Mesenchymal stem cell (in vitro differentiated cells and primary cell): Measurements from ENCODE around the gene ADAMTS13.

Source experiments
- DNase-seq: peaks from one replicate; pipeline ENCODE4 v3.0.0-alpha.2; 2013
- H2AFZ ChIP-seq: one replicate; pipeline ENCODE4 v1.6.1; 2013; ENCODE audit warnings: low read depth, mild to moderate bottlenecking, control low read depth, inconsistent platforms, low read length, moderate library complexity
- H2AK5ac ChIP-seq: 2 replicates; pipeline ENCODE4 v1.6.1; 2013; ENCODE audit warnings: low read length, moderate library complexity, mild to moderate bottlenecking, inconsistent platforms; ENCODE audit not compliant: severe bottlenecking
- H2BK120ac ChIP-seq: one replicate; pipeline ENCODE4 v1.6.1; 2013; ENCODE audit warnings: low read depth, mild to moderate bottlenecking, inconsistent platforms, low read length, moderate library complexity
- H2BK12ac ChIP-seq, 2 experiments: one replicate each; pipeline ENCODE4 v1.6.1; 2013; ENCODE audit warnings: inconsistent platforms in 2 of 2, low read length in 2 of 2, mild to moderate bottlenecking in 2 of 2, moderate library complexity in 2 of 2, control low read depth in 1 of 2
- H2BK15ac ChIP-seq: one replicate; pipeline ENCODE4 v1.6.1; 2013; ENCODE audit warnings: mild to moderate bottlenecking, low read depth, inconsistent platforms; ENCODE audit not compliant: poor library complexity, severe bottlenecking
- H2BK5ac ChIP-seq: 2 replicates; pipeline ENCODE4 v1.6.1; 2013; ENCODE audit warnings: low read depth, mild to moderate bottlenecking, low read length, control low read depth, inconsistent platforms; ENCODE audit not compliant: poor library complexity, severe bottlenecking
- H3K14ac ChIP-seq, 2 experiments: one replicate each; pipeline ENCODE4 v1.6.1; 2013; ENCODE audit warnings: inconsistent platforms in 2 of 2, low read length in 2 of 2, control low read depth in 1 of 2, mild to moderate bottlenecking in 1 of 2, moderate library complexity in 1 of 2
- H3K18ac ChIP-seq, 2 experiments: one replicate each; pipeline ENCODE4 v1.6.1; 2013; ENCODE audit warnings: inconsistent platforms in 2 of 2, low read length in 2 of 2, control low read depth in 1 of 2, low read depth in 1 of 2, mild to moderate bottlenecking in 1 of 2
- H3K23ac ChIP-seq, 2 experiments: one replicate each; pipeline ENCODE4 v1.6.1; 2013; ENCODE audit warnings: inconsistent platforms in 2 of 2, low read length in 2 of 2, mild to moderate bottlenecking in 2 of 2, moderate library complexity in 2 of 2, control low read depth in 1 of 2
- H3K27ac ChIP-seq: 2 replicates; pipeline ENCODE4 v1.5.1; 2013; ENCODE audit warnings: mild to moderate bottlenecking, moderate library complexity, low read length, control low read depth, inconsistent platforms; ENCODE audit not compliant: poor library complexity, severe bottlenecking
- H3K27me3 ChIP-seq, 2 experiments: 2 replicates each; pipeline versions ENCODE4 v1.6.1 to v1.7.0; 2013; ENCODE audit warnings: low read length in 2 of 2, mild to moderate bottlenecking in 2 of 2, moderate library complexity in 2 of 2, control low read depth in 1 of 2, inconsistent platforms in 1 of 2; ENCODE audit not compliant: control insufficient read depth in 1 of 2, insufficient read depth in 1 of 2
- H3K36me3 ChIP-seq, 2 experiments: 2 replicates each; pipeline versions ENCODE4 v1.6.1 to v1.7.0; 2013; ENCODE audit warnings: low read length in 2 of 2, control low read depth in 1 of 2, inconsistent platforms in 1 of 2, low read depth in 1 of 2, mild to moderate bottlenecking in 1 of 2; ENCODE audit not compliant: insufficient read depth in 2 of 2, control insufficient read depth in 1 of 2
- H3K4ac ChIP-seq, 2 experiments: one replicate each; pipeline ENCODE4 v1.6.1; 2013; ENCODE audit warnings: inconsistent platforms in 2 of 2, low read length in 2 of 2, mild to moderate bottlenecking in 2 of 2, moderate library complexity in 2 of 2, control low read depth in 1 of 2, low read depth in 1 of 2
- H3K4me1 ChIP-seq: 2 replicates; pipeline ENCODE4 v1.6.1; 2013; ENCODE audit warnings: low read depth, low read length, control low read depth; ENCODE audit not compliant: control insufficient read depth, insufficient read depth
- H3K4me2 ChIP-seq: 2 replicates; pipeline ENCODE4 v1.6.1; 2013; ENCODE audit warnings: low read length, mild to moderate bottlenecking, inconsistent platforms; ENCODE audit not compliant: poor library complexity, severe bottlenecking
- H3K4me3 ChIP-seq, 2 experiments: 2 replicates each; pipeline versions ENCODE4 v1.5.1 to v1.7.0; 2013; ENCODE audit warnings: low read length in 2 of 2, mild to moderate bottlenecking in 2 of 2, control low read depth in 1 of 2, low read depth in 1 of 2; ENCODE audit not compliant: insufficient read depth in 1 of 2
- H3K79me1 ChIP-seq: replicated peaks from 2 replicates; pipeline ENCODE4 v1.6.1; 2013; ENCODE audit warnings: mild to moderate bottlenecking, control low read depth, low read length, inconsistent platforms; ENCODE audit not compliant: poor library complexity, severe bottlenecking
- H3K9ac ChIP-seq: 2 replicates; pipeline ENCODE4 v1.7.0; 2013; ENCODE audit warnings: mild to moderate bottlenecking, low read length, moderate library complexity
- H3K9me3 ChIP-seq: 2 replicates; pipeline ENCODE4 v1.7.0; 2013; ENCODE audit warnings: mild to moderate bottlenecking, low read length; ENCODE audit not compliant: control insufficient read depth
- H4K8ac ChIP-seq: one replicate; pipeline ENCODE4 v1.6.1; 2013; ENCODE audit warnings: inconsistent platforms, mild to moderate bottlenecking, low read length, moderate library complexity
- H4K91ac ChIP-seq: one replicate; pipeline ENCODE4 v1.6.1; 2013; ENCODE audit warnings: mild to moderate bottlenecking, low read length, inconsistent platforms
- WGBS: methylation state at CpG from one replicate; pipeline ENCODE4 v1.1.7; 2013; ENCODE audit warnings: mixed read lengths; 5-methylcytosine and 5-hydroxymethylcytosine counted together

Gene ADAMTS13

DNA sequence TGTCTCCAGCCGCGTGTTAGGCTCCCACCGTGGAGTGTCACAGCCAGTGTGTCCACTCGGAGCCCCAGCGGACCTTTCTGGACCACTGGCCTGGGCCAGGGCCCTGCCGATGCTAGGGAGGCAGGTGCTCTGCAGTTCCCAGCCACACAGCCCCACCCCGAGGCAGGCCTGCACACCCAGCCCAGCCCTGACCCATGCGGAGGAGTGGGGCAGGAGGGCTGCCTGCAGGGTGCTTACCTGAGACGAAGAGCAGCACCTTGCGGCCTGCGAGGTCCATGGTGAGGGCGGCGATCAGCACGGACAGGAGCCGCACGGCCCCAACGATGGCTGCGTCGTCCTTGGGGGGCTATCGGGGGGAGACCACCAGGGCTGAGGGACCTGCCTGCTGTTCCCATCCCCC, 51.6 kb downstream of the ADAMTS13 start:
- H2BK12ac ChIP-seq: no peak overlapping the region
- no peaks in the 10 kb centered on the region for H3K27me3 ChIP-seq
- H3K27ac ChIP-seq: no peak overlapping the region
- H2AFZ ChIP-seq: no peak overlapping the region
- H3K4me3 ChIP-seq: no peak overlapping the region
- H3K14ac ChIP-seq: no peak overlapping the region
- H3K4me1 ChIP-seq: peaks cover 27% of the 10 kb centered on the region
- peaks cover 31% of the 10 kb centered on the region for H3K79me1 ChIP-seq
- no peak overlapping the region for H2BK120ac ChIP-seq
- H2AK5ac ChIP-seq: no peak overlapping the region
- no peak overlapping the region for H3K4ac ChIP-seq
- no peak for DNase-seq
- no peak overlapping the region for H3K9ac ChIP-seq
- no peak overlapping the region for H4K8ac ChIP-seq
- H3K9me3 ChIP-seq: no peaks in the 10 kb centered on the region
- WGBS: 98% methylated on average over 20 of the region's 20 CpGs
- H3K23ac ChIP-seq: no peak overlapping the region
- H2BK5ac ChIP-seq: no peak overlapping the region
- H2BK15ac ChIP-seq: no peak overlapping the region
- no peak overlapping the region for H3K4me2 ChIP-seq
- peaks cover 53 to 78% of the 10 kb centered on the region in 2 experiments for H3K36me3 ChIP-seq
- no peak overlapping the region for H3K18ac ChIP-seq
- no peak overlapping the region for H4K91ac ChIP-seq

DNA sequence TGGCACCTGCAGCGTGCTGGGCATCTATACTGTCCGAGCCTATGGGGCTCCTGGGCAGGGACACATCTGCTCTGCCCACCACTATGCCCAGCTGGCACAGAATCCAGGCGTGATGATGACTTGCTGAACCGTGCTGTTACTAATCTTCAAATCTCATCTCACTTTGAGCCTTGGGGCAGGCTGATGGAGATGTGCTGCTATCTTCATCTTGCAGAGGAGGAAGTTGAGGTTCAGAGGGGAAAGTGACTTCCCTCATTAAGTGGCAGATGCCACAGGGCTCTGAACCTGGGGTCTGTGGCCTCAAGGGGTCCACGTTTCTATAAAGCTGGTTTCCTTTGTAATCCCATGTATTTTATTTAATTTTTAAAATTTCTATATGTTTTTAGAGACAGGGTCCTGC, 52.0 kb downstream of the ADAMTS13 start:
- Histone ChIP-seq H3K23ac (no peak overlapping the region), H3K4me2 (no peak overlapping the region), H3K9me3 (no peaks in the 10 kb centered on the region), H3K4me3 (no peak overlapping the region), H3K14ac (no peak overlapping the region), H2BK5ac (no peak overlapping the region), H3K4ac (no peak overlapping the region), H2BK12ac (no peak overlapping the region), H3K9ac (no peak overlapping the region), H4K8ac (no peak overlapping the region), H3K4me1 (peaks cover 27% of the 10 kb centered on the region), H4K91ac (no peak overlapping the region), H3K27me3 (no peaks in the 10 kb centered on the region), H2AFZ (no peak overlapping the region), H3K18ac (no peak overlapping the region), H2BK15ac (no peak overlapping the region), H3K27ac (no peak overlapping the region), H3K79me1 (peaks cover 31% of the 10 kb centered on the region), H2AK5ac (no peak overlapping the region), H2BK120ac (no peak overlapping the region), H3K36me3 (peaks cover 53 to 73% of the 10 kb centered on the region in 2 experiments)
- 100% methylated on average over 2 of the region's 5 CpGs for WGBS
- DNase-seq: no peak

DNA sequence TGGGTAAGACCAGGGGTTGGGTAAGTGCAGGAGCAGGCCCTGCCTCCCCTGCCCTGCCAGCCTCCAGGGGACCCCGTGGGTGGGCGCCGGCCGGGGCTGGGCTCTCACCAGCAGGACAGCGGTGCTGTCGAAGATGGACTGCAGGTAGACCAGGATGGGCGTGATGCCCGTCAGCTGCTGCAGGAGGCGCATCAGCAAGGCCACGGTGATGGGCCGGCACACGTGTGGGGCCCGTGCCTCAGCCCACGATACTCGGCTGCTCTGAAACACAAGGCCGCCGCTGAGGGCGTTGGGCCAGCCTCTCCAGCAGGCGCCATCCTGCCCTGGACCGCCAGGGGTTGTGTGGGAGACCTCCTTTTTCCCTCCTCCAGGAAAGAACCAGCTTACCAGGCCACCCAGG, 52.7 kb downstream of the ADAMTS13 start:
- Histone ChIP-seq H3K4ac (no peak overlapping the region), H3K27me3 (no peaks in the 10 kb centered on the region), H4K91ac (no peak overlapping the region), H3K9ac (no peak overlapping the region), H3K4me2 (no peak overlapping the region), H3K36me3 (peaks cover 53 to 67% of the 10 kb centered on the region in 2 experiments), H3K18ac (no peak overlapping the region), H2BK15ac (no peak overlapping the region), H2BK5ac (no peak overlapping the region), H2AFZ (no peak overlapping the region), H2AK5ac (no peak overlapping the region), H4K8ac (no peak overlapping the region), H3K14ac (no peak overlapping the region), H3K4me1 (peaks cover 31% of the 10 kb centered on the region), H3K9me3 (no peaks in the 10 kb centered on the region), H3K27ac (no peak overlapping the region), H3K79me1 (peaks cover 31% of the 10 kb centered on the region), H3K4me3 (no peak overlapping the region), H2BK120ac (no peak overlapping the region), H2BK12ac (no peak overlapping the region), H3K23ac (no peak overlapping the region)
- WGBS: 95% methylated on average over 20 of the region's 20 CpGs
- no peak for DNase-seq

DNA sequence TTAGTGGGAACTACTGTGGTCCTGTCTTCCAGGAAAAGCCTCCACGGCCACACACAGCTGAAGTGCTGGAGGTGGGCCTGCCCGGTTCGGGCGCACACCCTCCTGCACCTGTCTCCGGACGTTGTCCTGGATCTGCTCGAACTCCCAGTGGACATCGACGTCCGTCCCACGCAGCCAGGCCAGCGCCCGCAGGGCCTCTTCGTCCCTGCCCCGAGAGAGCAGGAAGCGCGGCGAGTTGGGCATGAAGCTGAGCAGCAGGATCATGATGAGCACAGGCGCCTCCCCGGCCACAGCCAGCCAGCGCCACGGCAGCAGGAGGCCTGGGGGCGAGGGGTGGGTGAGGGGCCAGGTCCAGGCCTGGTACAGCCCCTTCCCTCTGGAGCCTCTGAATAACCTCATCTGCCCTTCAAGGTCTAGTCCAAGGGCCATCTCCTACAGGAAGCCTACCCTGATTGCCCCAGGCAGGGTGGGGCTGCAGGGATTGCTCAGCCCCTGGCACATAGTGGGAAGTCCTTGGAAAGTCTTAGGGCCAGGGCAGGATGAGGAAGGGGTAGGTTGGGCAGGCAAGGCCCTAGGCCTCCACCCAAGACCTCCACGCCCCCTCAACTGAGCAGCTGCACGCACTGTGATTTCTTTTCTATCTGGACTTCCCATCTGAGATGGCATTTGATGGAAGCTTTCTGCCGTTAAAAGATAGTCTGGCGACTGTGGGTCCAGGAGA, 53.3 kb downstream of the ADAMTS13 start:
- no peak overlapping the region for H2AK5ac ChIP-seq
- no peak overlapping the region for H3K9ac ChIP-seq
- H3K4me3 ChIP-seq: no peak overlapping the region
- no peak overlapping the region for H2AFZ ChIP-seq
- H3K4ac ChIP-seq: no peak overlapping the region
- H3K4me1 ChIP-seq: peaks cover 31% of the 10 kb centered on the region
- no peak overlapping the region for H2BK5ac ChIP-seq
- no peak overlapping the region for H3K23ac ChIP-seq
- H2BK15ac ChIP-seq: no peak overlapping the region
- no peak overlapping the region for H3K27ac ChIP-seq
- H3K27me3 ChIP-seq: no peaks in the 10 kb centered on the region
- no peak overlapping the region for H3K4me2 ChIP-seq
- peaks cover 53 to 63% of the 10 kb centered on the region in 2 experiments for H3K36me3 ChIP-seq
- H3K14ac ChIP-seq: no peak overlapping the region
- no peak overlapping the region for H4K91ac ChIP-seq
- peaks cover 31% of the 10 kb centered on the region for H3K79me1 ChIP-seq
- no peak for DNase-seq
- no peak overlapping the region for H3K18ac ChIP-seq
- 95% methylated on average over 27 of the region's 27 CpGs for WGBS
- H3K9me3 ChIP-seq: no peaks in the 10 kb centered on the region
- no peak overlapping the region for H2BK120ac ChIP-seq
- no peak overlapping the region for H2BK12ac ChIP-seq
- no peak overlapping the region for H4K8ac ChIP-seq
